ENCODE results near the gene LRIT2.
A peak's percentile ranks its signal among the peaks of the same experiment; 100 is the strongest.

The LRIT2 gene

DNA sequence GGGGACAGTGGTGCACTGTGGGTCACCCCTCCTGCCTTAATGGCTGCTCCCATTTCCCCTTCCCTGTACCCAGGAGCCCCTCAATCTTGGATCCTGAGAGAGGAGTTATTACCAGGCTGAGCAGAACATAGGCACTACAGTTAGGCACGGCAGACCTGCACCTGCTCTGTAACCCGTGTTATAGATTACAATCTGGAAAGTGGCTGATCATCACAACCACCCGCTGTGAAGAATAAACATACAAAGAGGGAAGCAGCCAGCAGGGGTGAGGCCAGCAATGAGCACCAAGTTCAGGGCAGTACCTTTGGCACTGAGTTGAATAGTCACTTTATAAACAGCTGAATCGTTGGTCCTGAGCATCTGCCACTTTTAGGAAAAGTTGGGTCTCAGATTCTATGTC, 29.3 kb downstream of the LRIT2 start:
- Histone ChIP-seq H3K4me3 (ENCODE audit: low read depth, low read length) (no peak overlapping the region), H3K9me3 (ENCODE audit: control insufficient read depth, insufficient read depth, low read depth, low read length) (no peaks in the 10 kb centered on the region), H3K4me1 (ENCODE audit: control insufficient read depth, insufficient read depth, low read length) (peaks cover 8% of the 10 kb centered on the region), H3K36me3 (ENCODE audit: control insufficient read depth in 2 of 2, insufficient read depth in 1 of 2, low read length in 2 of 2) (no peaks in the 10 kb centered on the region), H3K27ac (ENCODE audit: extremely low read depth, low read depth, low read length) (no peak overlapping the region)
- ChIA-PET CTCF (interaction anchor here (1.2 kb wide), 1 partner anchor 9 kb away, joined by 4 read pairs; no protein-coding TSS in a partner anchor), POLR2A (no interaction called here)
- 0 out of 2 replicates have a peak, but pooled peaks have one; percentile 49 for TF ChIP-seq IKZF3 (tag by site-specific recombination; IDR thresholded peaks at IDR 0.05)
- TF ChIP-seq, protein P1, sequence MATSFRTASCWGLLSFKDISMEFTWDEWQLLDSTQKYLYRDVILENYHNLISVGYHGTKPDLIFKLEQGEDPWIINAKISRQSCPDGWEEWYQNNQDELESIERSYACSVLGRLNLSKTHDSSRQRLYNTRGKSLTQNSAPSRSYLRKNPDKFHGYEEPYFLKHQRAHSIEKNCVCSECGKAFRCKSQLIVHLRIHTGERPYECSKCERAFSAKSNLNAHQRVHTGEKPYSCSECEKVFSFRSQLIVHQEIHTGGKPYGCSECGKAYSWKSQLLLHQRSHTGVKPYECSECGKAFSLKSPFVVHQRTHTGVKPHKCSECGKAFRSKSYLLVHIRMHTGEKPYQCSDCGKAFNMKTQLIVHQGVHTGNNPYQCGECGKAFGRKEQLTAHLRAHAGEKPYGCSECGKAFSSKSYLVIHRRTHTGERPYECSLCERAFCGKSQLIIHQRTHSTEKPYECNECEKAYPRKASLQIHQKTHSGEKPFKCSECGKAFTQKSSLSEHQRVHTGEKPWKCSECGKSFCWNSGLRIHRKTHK (tag by site-specific recombination; IDR thresholded peaks at IDR 0.05), result no peak
- TF ChIP-seq SP7 (tag by site-specific recombination; IDR thresholded peaks at IDR 0.05), result peak; percentile 40; the same call in 1 of the 2 replicates
- peak; percentile 22; the same call in 1 of the 2 replicates for TF ChIP-seq GLIS1 (tag by site-specific recombination; IDR thresholded peaks at IDR 0.05)
- TF ChIP-seq ZIC2 (tag by site-specific recombination; IDR thresholded peaks at IDR 0.05), result peak; percentile 81
- TF ChIP-seq KLF7 (tag by site-specific recombination; IDR thresholded peaks at IDR 0.05; ENCODE audit: borderline replicate concordance), result no peak
- TF ChIP-seq ZNF843 (tag by site-specific recombination; IDR thresholded peaks at IDR 0.05), result peak; percentile 61
- peak; percentile 91 for TF ChIP-seq ZNF600 (tag by site-specific recombination; IDR thresholded peaks at IDR 0.05)
- TF ChIP-seq ZNF366 (tag by site-specific recombination; conservative IDR thresholded peaks at IDR 0.05), result peak; percentile 24; the same call in 1 of the 2 replicates
- TF ChIP-seq TRIM28 (IDR thresholded peaks at IDR 0.05; ENCODE audit: borderline replicate concordance, low read length), result peak; percentile 74; the same call in 1 of the 2 replicates
- peak; percentile 23; the same call in 1 of the 2 replicates for TF ChIP-seq ZXDB (tag by site-specific recombination; IDR thresholded peaks at IDR 0.05)
- TF ChIP-seq, protein P2, sequence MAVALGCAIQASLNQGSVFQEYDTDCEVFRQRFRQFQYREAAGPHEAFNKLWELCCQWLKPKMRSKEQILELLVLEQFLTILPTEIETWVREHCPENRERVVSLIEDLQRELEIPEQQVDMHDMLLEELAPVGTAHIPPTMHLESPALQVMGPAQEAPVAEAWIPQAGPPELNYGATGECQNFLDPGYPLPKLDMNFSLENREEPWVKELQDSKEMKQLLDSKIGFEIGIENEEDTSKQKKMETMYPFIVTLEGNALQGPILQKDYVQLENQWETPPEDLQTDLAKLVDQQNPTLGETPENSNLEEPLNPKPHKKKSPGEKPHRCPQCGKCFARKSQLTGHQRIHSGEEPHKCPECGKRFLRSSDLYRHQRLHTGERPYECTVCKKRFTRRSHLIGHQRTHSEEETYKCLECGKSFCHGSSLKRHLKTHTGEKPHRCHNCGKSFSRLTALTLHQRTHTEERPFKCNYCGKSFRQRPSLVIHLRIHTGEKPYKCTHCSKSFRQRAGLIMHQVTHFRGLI (tag by site-specific recombination; IDR thresholded peaks at IDR 0.05), result peak; percentile 69; the same call in 1 of the 2 replicates
- TF ChIP-seq, protein P3, sequence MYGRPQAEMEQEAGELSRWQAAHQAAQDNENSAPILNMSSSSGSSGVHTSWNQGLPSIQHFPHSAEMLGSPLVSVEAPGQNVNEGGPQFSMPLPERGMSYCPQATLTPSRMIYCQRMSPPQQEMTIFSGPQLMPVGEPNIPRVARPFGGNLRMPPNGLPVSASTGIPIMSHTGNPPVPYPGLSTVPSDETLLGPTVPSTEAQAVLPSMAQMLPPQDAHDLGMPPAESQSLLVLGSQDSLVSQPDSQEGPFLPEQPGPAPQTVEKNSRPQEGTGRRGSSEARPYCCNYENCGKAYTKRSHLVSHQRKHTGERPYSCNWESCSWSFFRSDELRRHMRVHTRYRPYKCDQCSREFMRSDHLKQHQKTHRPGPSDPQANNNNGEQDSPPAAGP (tag by site-specific recombination; IDR thresholded peaks at IDR 0.05), result peak; percentile 73; the same call in 1 of the 2 replicates
- TF ChIP-seq, protein P4, sequence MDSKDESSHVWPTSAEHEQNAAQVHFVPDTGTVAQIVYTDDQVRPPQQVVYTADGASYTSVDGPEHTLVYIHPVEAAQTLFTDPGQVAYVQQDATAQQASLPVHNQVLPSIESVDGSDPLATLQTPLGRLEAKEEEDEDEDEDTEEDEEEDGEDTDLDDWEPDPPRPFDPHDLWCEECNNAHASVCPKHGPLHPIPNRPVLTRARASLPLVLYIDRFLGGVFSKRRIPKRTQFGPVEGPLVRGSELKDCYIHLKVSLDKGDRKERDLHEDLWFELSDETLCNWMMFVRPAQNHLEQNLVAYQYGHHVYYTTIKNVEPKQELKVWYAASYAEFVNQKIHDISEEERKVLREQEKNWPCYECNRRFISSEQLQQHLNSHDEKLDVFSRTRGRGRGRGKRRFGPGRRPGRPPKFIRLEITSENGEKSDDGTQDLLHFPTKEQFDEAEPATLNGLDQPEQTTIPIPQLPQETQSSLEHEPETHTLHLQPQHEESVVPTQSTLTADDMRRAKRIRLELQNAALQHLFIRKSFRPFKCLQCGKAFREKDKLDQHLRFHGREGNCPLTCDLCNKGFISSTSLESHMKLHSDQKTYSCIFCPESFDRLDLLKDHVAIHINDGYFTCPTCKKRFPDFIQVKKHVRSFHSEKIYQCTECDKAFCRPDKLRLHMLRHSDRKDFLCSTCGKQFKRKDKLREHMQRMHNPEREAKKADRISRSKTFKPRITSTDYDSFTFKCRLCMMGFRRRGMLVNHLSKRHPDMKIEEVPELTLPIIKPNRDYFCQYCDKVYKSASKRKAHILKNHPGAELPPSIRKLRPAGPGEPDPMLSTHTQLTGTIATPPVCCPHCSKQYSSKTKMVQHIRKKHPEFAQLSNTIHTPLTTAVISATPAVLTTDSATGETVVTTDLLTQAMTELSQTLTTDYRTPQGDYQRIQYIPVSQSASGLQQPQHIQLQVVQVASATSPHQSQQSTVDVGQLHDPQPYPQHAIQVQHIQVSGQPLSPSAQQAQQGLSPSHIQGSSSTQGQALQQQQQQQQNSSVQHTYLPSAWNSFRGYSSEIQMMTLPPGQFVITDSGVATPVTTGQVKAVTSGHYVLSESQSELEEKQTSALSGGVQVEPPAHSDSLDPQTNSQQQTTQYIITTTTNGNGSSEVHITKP (tag by site-specific recombination; IDR thresholded peaks at IDR 0.05), result peak; percentile 82
- peak; percentile 69 for TF ChIP-seq OSR2 (tag by site-specific recombination; IDR thresholded peaks at IDR 0.05)
- TF ChIP-seq FEZF1 (tag by site-specific recombination; IDR thresholded peaks at IDR 0.05), result peak; percentile 75
- no peak for TF ChIP-seq OVOL3 (tag by site-specific recombination; IDR thresholded peaks at IDR 0.05)
- TF ChIP-seq ZSCAN30 (tag by site-specific recombination; IDR thresholded peaks at IDR 0.05), result 0 out of 2 replicates have a peak, but pooled peaks have one; percentile 18
- TF ChIP-seq ZNF10 (tag by site-specific recombination; IDR thresholded peaks at IDR 0.05), result 0 out of 2 replicates have a peak, but pooled peaks have one; percentile 33
- TF ChIP-seq ZBTB21 (tag by site-specific recombination; IDR thresholded peaks at IDR 0.05), result no peak
- 0 out of 2 replicates have a peak, but pooled peaks have one; percentile 25 for TF ChIP-seq ZNF76 (tag by site-specific recombination; IDR thresholded peaks at IDR 0.05; ENCODE audit: borderline replicate concordance, low read depth)
- peak; percentile 63 for TF ChIP-seq ZBTB17 (tag by site-specific recombination; IDR thresholded peaks at IDR 0.05)
- no peak for TF ChIP-seq SETDB1 (IDR thresholded peaks at IDR 0.05; ENCODE audit: insufficient read length, low read length)
- TF ChIP-seq KLF8 (tag by site-specific recombination; IDR thresholded peaks at IDR 0.05), result peak; percentile 48
- TF ChIP-seq ZBTB8A (tag by site-specific recombination; IDR thresholded peaks at IDR 0.05), result 0 out of 2 replicates have a peak, but pooled peaks have one; percentile 28
